AG09319 (cell line): ENCODE measurements around the gene WDFY1.

ENCODE experiments used
- DNase-seq: peaks from one replicate; pipeline ENCODE4 v3.0.0-alpha.2; 2010; ENCODE audit warnings: low read depth; ENCODE audit errors: extremely low read depth
- TF ChIP-seq, protein P1 (sequence below): IDR thresholded peaks from 2 replicates; pipeline ENCODE4 v1.5.1; 2011; ENCODE audit warnings: low read depth, mild to moderate bottlenecking, inconsistent platforms, low read length, moderate library complexity

Gene WDFY1

DNA sequence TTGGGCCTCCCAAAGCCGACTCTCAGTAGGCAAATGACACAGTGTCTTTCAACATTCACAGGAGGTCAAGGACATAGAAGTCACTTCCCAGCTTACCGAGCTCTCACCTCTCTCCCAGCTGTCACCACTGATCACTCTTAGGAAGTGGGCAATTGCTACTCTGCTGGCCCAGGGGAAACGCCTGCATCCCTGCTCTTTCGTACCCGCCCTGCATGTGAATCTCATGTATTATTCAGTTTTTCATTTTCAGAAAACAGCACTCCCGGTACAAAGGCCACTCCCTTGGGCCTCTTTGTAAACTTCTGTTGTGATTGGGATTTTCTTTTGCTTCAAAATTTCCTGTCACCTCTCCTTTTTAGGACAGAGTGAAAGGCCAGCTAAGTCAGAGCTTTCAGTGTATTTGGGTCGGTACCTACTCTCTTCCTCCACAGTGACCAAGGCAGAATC lies 27.5 kb upstream of the WDFY1 start:
- DNase-seq = no peak
- TF ChIP-seq, protein P1, sequence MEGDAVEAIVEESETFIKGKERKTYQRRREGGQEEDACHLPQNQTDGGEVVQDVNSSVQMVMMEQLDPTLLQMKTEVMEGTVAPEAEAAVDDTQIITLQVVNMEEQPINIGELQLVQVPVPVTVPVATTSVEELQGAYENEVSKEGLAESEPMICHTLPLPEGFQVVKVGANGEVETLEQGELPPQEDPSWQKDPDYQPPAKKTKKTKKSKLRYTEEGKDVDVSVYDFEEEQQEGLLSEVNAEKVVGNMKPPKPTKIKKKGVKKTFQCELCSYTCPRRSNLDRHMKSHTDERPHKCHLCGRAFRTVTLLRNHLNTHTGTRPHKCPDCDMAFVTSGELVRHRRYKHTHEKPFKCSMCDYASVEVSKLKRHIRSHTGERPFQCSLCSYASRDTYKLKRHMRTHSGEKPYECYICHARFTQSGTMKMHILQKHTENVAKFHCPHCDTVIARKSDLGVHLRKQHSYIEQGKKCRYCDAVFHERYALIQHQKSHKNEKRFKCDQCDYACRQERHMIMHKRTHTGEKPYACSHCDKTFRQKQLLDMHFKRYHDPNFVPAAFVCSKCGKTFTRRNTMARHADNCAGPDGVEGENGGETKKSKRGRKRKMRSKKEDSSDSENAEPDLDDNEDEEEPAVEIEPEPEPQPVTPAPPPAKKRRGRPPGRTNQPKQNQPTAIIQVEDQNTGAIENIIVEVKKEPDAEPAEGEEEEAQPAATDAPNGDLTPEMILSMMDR = no peak

DNA sequence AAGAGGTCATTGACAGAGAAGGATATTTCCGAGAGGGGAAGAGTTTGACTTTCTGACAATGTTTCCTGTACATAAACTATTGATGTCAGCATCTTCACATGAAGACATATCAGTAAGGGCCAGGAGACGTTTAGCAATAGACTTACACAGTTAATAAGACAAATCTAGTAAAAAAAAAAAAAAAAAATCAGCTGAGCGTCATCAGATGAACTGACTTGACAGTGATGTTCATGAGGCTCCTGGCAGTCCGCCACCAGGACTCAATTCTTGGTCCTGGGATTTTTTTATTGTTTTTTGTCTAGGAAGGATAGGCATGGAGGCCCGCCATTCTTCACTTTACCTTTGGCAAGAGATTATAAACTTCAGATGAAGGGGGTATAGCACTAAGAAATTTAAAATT lies 26.6 kb upstream of the WDFY1 start:
- no peak for DNase-seq
- TF ChIP-seq, protein P1 = no peak

DNA sequence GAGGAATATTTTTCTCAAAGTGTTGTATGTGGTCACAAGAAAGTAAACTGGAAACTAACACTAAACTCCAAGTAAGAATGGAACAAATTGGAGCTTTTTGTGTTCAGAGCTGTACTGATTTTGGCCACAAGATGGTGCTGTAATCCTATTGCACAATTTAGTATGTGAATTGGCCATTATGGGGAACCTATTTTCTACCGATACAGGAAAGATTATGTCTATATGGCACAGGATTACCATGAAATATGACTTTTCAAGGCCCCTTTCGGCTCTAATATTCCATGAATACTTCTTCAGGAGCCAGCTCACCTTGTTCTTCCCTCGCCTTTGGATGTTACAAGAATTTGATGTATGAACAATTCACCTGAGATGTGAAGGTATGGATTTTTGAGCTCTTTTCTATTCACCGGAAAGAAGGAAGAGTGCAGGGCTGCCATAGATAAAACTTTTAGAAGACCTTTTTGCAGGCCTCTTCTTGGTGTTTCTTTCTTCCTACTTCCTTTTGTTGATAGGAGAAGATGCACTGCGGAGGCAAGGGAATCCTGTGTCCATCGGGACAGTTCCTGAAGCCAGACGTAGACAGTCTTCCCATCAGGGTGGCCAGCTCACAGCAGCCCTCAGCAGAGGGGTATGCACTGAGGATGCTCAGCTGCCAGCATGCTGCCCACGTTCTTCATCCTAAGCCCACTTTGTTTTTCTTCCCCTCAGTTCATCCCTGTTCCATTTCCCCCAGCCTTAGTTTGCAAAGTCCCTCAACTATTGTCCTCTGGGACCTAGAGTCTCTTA lies 25.4 kb upstream of the WDFY1 start:
- peak; percentile 27 for DNase-seq
- TF ChIP-seq, protein P1 = peak; percentile 86

DNA sequence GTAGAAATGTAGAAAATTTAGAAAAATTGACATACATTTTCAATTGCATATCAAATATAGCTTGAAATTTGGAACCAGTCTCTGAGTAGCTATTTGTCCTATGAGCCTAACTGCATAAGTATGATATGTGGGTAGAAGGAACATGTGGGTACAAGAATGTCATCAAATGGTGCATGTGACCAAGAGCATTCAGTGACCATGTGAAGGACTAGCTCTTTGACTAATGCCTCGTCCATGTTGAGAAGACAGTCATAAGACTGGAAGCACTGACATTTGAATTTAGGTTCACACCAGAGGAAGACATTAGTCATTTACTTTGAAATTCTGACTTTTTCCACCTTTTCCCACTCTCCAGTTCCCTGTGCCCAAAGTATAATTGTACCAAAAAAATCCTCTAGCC lies 24.7 kb upstream of the WDFY1 start:
- DNase-seq = no peak
- TF ChIP-seq, protein P1 = no peak

DNA sequence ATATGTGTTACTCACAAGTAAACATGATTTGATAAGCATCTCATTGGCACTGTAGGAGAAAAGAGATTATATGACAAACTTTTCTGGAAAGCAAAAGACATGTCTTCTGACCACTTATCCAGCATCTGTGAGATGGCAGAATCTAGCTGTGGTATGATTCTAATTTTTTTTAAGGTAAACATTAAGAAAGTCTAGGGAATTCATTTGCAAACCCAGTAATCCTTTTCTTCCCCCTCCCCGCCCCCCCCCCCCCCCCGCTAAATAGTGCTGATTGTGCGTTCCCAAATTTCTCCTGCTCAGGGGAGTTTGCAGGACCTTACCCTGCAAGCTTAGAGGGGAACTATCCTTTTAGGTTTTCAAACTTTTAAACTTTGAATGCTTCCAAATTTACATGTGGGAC lies 24.2 kb upstream of the WDFY1 start:
- TF ChIP-seq, protein P1 = no peak
- no peak for DNase-seq

DNA sequence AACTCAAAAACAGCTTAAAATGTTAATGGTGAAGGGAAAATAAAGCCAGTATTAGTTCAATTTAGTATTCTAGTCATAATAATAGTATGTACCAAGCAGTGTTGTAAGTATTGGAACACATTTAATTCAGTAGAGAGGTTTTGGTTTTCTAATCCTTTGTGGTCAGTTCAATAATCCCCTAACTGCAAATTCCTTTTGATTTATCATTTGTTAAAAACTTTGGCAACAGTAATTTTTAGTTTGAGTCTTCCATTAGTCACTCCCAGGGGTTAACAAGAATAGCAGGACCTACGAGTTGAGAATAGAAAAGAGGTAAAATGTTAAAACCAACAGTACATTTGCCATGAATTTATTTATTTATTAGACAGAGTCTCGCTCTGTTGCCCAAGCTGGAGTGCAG lies 22.8 kb upstream of the WDFY1 start:
- no peak for DNase-seq
- TF ChIP-seq, protein P1 = no peak

DNA sequence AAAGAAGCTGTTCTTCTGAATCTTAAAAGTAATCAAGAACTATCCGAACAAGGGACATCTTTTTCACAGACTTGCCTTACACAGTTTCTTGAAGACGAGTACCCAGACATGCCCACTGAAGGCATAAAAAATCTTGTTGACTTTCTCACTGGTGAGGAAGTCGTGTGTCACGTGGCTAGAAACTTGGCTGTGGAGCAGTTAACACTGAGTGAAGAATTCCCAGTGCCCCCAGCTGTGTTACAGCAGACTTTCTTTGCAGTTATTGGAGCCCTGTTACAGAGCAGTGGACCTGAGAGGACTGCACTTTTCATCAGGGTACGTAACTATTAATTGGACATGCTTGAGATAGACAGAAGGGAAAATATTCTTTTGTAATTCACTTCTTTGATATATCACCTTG lies 14.6 kb upstream of the WDFY1 start:
- TF ChIP-seq, protein P1 = no peak
- DNase-seq = no peak
